Right lobe of liver (tissue), 6 donors: ENCODE results near the gene ZNF124. TPM values are rescaled to one million over a fixed set of nuclear protein-coding genes. Genes with fewer than 3 reads are reported as not detected.
"Not testable (repeated sequence)": the region's sequence is repeated elsewhere in the genome, so short reads cannot be mapped to it uniquely, and the experiment has no call there.

Source experiments
- ATAC-seq, 4 donors: fragments of 200-7000 bp; cut with Tn5 transposase; one replicate each; pipeline ENCODE4 v1.9.1; 2020; ENCODE audit warnings: mild to moderate bottlenecking in 4 of 4, moderate library complexity in 4 of 4
- DNase-seq, 3 donors: peaks; one replicate each; pipeline ENCODE4 v3.0.0-alpha.2; 2020
- H3K27ac ChIP-seq, 3 donors: fragments of 200-600 bp; one replicate each; pipeline ENCODE4 v1.8.0; 2022
- H3K27me3 ChIP-seq, 2 donors: fragments of 200-600 bp; one replicate each; pipeline ENCODE4 v1.8.0; 2022
- H3K36me3 ChIP-seq, 4 donors: fragments of 200-600 bp; sonication (generic) in 1 of 4; one replicate each; pipeline versions ENCODE4 v1.5.1 to v1.8.0; 2017 to 2022; ENCODE audit warnings: control low read depth in 1 of 4
- H3K4me1 ChIP-seq, 4 donors: fragments of 200-600 bp; sonication (generic) in 1 of 4; one replicate each; pipeline versions ENCODE4 v1.5.1 to v1.8.0; 2017 to 2022; ENCODE audit warnings: control low read depth in 1 of 4
- H3K4me3 ChIP-seq, 3 donors: fragments of 200-600 bp; one replicate each; pipeline ENCODE4 v1.8.0; 2022
- H3K9me3 ChIP-seq, 4 donors: fragments of 200-600 bp; sonication (generic) in 1 of 4; one replicate each; pipeline versions ENCODE4 v1.5.1 to v1.8.0; 2017 to 2022; ENCODE audit warnings: control low read depth in 1 of 4
- POLR2A ChIP-seq: fragments of 450-650 bp; IDR thresholded peaks from one replicate; pipeline ENCODE4 v1.6.1; 2017; ENCODE audit warnings: antibody characterized with exemption, mild to moderate bottlenecking
- WGBS: methylation state at CpG from one replicate; pipeline ENCODE4 v1.1.6; 2018; ENCODE audit warnings: low coverage, low lambda C conversion rate; ENCODE audit not compliant: insufficient coverage; ENCODE audit errors: missing lambda C conversion rate; 5-methylcytosine and 5-hydroxymethylcytosine counted together
- intact Hi-C, 2 donors: fragments of 100-400 bp; cut with DNase I; formaldehyde crosslinking; loops; one replicate each; pipeline versions ENCODE4 v1.11.2 to v1.14.1; 2022
- total RNA-seq, 6 experiments: library from RNA; depleted of rRNA in 2 of 6; stranded (reverse); fragments of >200 nt in 2 of 6; fragmentation: NEBNext Ultra II Directional in 3 of 6; extraction: Animal tissue kit (Norgen Biotek cat#: 25700) in 3 of 6; gene quantifications; one replicate each; pipeline versions ENCODE4 v1.1.0 to v1.2.4, GENCODE V29; 2016 to 2023
- TF ChIP-seq, protein P1 (sequence below), 4 donors: fragments of 200-600 bp in 3 of 4; fragments of 450-650 bp in 1 of 4; IDR thresholded peaks; one replicate each; pipeline versions ENCODE4 v1.5.1 to v1.8.0; 2016 to 2022; ENCODE audit warnings: antibody characterized with exemption in 4 of 4, mild to moderate bottlenecking in 2 of 4
- donor health status: DM: no; HTN: yes; CAD: no.
- donor health status: DM: no; HTN: no; CAD: no.
- donor health status: DM: no; HTN: no; CAD: no.
- donor health status: DM: no; HTN: yes; CAD: no.
- donor health status: DM: no; HTN: yes; CAD: no.

ZNF124 gene
- total RNA-seq, 6 experiments from 2014 or later: 5.4 to 13.8 (median 6.6) TPM

DNA sequence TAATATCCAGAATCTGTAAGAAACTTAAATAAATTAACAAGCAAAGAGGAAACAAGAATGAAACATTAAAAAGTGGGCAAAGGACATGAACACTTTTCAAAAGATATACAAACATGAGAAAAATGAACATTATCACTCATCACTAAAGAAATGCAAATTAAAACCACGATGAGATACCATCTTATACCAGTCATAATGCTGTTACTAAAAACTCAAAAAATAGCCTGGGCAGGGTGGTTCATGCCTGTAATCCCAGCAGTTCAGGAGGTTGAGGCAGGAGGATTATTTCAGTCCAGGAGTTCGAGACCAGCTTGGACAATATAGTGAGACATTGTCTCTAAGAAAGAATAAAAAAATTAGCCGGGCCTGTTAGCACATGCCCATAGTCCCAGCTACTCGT lies 6.1 kb downstream of the ZNF124 start:
- Histone ChIP-seq H3K4me1 (no peaks in the 10 kb centered on the region), H3K4me3 (no peak overlapping the region), H3K9me3 (peaks cover 0 to 19% (median 5%) of the 10 kb centered on the region in 4 donors), H3K27me3 (no peaks in the 10 kb centered on the region), H3K36me3 (no peaks in the 10 kb centered on the region), H3K27ac (no peak overlapping the region)
- intact Hi-C loops: no loop called here
- no peak for TF ChIP-seq POLR2A
- TF ChIP-seq, protein P1, sequence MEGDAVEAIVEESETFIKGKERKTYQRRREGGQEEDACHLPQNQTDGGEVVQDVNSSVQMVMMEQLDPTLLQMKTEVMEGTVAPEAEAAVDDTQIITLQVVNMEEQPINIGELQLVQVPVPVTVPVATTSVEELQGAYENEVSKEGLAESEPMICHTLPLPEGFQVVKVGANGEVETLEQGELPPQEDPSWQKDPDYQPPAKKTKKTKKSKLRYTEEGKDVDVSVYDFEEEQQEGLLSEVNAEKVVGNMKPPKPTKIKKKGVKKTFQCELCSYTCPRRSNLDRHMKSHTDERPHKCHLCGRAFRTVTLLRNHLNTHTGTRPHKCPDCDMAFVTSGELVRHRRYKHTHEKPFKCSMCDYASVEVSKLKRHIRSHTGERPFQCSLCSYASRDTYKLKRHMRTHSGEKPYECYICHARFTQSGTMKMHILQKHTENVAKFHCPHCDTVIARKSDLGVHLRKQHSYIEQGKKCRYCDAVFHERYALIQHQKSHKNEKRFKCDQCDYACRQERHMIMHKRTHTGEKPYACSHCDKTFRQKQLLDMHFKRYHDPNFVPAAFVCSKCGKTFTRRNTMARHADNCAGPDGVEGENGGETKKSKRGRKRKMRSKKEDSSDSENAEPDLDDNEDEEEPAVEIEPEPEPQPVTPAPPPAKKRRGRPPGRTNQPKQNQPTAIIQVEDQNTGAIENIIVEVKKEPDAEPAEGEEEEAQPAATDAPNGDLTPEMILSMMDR (IDR thresholded peaks at IDR 0.05): no peak
- WGBS: 100% methylated on average over 2 of the region's 4 CpGs
- no peak for ATAC-seq
- DNase-seq: no peak

DNA sequence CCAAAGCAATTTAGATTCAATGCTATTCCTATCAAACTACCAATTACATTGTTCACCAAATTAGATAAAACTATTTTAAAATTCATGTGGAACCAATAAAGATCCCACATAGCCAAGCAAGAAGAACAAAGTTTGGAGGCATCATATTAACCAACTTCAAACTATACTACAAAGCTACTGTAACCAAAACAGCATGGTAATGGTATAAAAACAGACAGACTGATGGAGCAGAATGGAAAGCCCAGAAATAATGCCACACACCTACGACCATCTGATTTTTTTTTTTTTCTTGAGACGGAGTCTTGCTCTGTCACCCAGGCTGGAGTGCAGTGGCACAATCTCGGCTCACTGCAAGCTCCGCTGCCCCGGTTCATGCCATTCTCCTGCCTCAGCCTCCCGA lies 7.1 kb downstream of the ZNF124 start:
- 93% methylated on average over 6 of the region's 6 CpGs for WGBS
- Histone ChIP-seq H3K36me3 (no peaks in the 10 kb centered on the region), H3K27me3 (no peaks in the 10 kb centered on the region), H3K9me3 (peaks cover 0 to 22% (median 7%) of the 10 kb centered on the region in 4 donors), H3K4me1 (no peaks in the 10 kb centered on the region), H3K4me3 (no peak overlapping the region), H3K27ac (no peak overlapping the region)
- intact Hi-C loops: no loop called here
- DNase-seq (no peak), ATAC-seq (no peak)
- TF ChIP-seq, protein P1 (IDR thresholded peaks at IDR 0.05): no peak
- no peak for TF ChIP-seq POLR2A

DNA sequence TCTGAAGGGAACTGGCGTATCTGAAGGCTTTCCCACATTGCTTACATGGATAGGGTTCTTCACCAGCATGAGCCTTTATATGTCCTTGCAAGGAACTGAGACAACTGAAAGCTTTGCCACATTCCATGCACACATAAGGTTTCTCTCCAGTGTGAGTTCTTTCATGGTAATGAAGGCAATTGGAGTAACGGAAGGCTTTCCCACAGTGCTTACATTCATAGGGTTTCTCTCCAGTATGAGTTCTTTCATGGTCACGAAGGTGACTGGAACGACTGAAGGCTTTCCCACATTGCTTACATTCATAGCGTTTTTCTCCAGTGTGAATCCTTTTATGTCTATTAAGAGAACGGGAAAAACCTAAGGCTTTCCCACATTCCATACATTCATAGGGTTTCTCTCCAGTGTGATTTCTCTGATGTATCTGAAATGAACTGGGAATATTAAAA lies 15.0 kb downstream of the ZNF124 start:
- DNase-seq (no peak), ATAC-seq (no peak)
- peaks cover 5 to 55% (median 18%) of the 10 kb centered on the region in 4 donors for H3K9me3 ChIP-seq
- H3K27ac ChIP-seq: no peak overlapping the region
- peaks cover 0 to 32% (median 3%) of the 10 kb centered on the region in 4 donors for H3K36me3 ChIP-seq
- no peak for TF ChIP-seq POLR2A
- TF ChIP-seq, protein P1 (IDR thresholded peaks at IDR 0.05): no peak
- H3K4me1 ChIP-seq: no peaks in the 10 kb centered on the region
- no peak overlapping the region for H3K4me3 ChIP-seq
- H3K27me3 ChIP-seq: no peaks in the 10 kb centered on the region
- intact Hi-C loops: no loop called here
- WGBS: 96% methylated on average over 4 of the region's 6 CpGs

DNA sequence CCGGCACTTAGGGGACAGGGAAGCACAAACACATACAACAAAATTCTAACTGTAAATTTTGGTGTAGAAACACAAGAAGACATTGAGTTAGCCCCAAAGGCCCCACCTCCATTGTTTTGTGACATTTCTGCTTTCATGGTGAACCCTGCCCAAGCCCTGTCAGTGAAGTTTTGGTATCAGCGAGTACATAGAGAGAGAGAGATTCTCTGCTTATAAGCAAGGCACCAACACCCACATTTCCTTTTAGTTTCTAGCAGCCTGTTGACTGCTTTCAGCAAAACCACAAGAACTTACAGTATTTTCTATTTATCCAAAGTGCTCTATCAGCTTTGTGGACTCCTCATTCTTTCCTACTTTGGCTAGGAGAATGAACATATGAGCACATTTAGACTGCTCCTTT lies 24.0 kb downstream of the ZNF124 start:
- 85% methylated on average over 2 of the region's 2 CpGs for WGBS
- DNase-seq (no peak), ATAC-seq (no peak)
- Histone ChIP-seq H3K9me3 (peaks cover 0 to 35% (median 10%) of the 10 kb centered on the region in 4 donors), H3K4me1 (no peaks in the 10 kb centered on the region), H3K27me3 (no peaks in the 10 kb centered on the region), H3K4me3 (no peak overlapping the region), H3K36me3 (peaks cover 0 to 2% (median 0%) of the 10 kb centered on the region in 4 donors), H3K27ac (no peak overlapping the region)
- TF ChIP-seq, protein P1 (IDR thresholded peaks at IDR 0.05): no peak
- TF ChIP-seq POLR2A: no peak
- intact Hi-C loops: no loop called here

DNA sequence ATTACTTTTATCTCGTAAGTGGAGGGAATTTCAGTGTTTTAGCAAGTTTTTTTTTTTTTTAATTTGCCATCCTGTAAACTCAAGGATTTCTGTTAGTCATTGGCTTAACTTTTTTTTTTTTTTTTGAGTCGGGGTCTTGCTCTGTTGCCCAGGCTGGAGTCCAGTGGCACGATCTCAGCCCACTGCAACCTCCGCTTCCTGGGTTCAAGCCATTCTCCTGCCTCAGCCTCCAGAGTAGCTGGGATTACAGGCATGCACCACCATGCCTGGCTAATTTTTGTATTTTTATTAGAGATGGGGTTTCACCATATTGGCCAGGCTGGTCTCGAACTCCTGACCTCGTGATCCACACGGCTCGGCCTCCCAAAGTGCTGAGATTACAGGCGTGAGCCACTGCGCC lies 24.7 kb downstream of the ZNF124 start:
- H3K27ac ChIP-seq, ATAC-seq, intact Hi-C loops, H3K4me3 ChIP-seq, DNase-seq, H3K4me1 ChIP-seq, H3K36me3 ChIP-seq, H3K27me3 ChIP-seq: not testable (repeated sequence)
- peaks cover 0 to 35% (median 12%) of the 10 kb centered on the region in 4 donors for H3K9me3 ChIP-seq
- WGBS: 100% methylated on average over 9 of the region's 10 CpGs
